Prostate gland (tissue), 2 donors: Measurements from ENCODE around the gene MLLT6. TPM values are rescaled to one million over a fixed set of nuclear protein-coding genes. Genes with fewer than 3 reads are reported as not detected.
A peak's percentile ranks its signal among the peaks of the same experiment; 100 is the strongest.

Experiments used
- DNase-seq: peaks from one replicate; pipeline ENCODE4 v3.0.0-alpha.2; 2019; ENCODE audit warnings: low spot score
- H3K27ac ChIP-seq, 2 donors: fragments of 200-600 bp; sonication (generic); 2 replicates each; pipeline ENCODE4 v1.5.1; 2017 to 2019
- H3K27me3 ChIP-seq: fragments of 200-600 bp; sonication (generic); replicated peaks from 2 replicates; pipeline ENCODE4 v1.5.1; 2019; ENCODE audit not compliant: insufficient read depth
- H3K36me3 ChIP-seq, 2 donors: fragments of 200-600 bp; sonication (generic); 1 replicate in 1 of 2; 2 replicates in 1 of 2; pipeline versions ENCODE4 v1.5.1 to v1.8.1; 2017 to 2019
- H3K4me1 ChIP-seq: fragments of 200-600 bp; sonication (generic); replicated peaks from 2 replicates; pipeline ENCODE4 v1.5.1; 2019
- H3K4me3 ChIP-seq, 2 donors: fragments of 200-600 bp; sonication (generic); 2 replicates each; pipeline ENCODE4 v1.5.1; 2017 to 2019
- H3K9me3 ChIP-seq: fragments of 200-600 bp; sonication (generic); 2 replicates; pipeline ENCODE4 v1.5.1; 2017
- POLR2A ChIP-seq: fragments of 450-650 bp; IDR thresholded peaks from one replicate; pipeline ENCODE4 v1.6.1; 2016; ENCODE audit warnings: antibody characterized with exemption, mild to moderate bottlenecking
- POLR2AphosphoS5 ChIP-seq: sonication (generic); formaldehyde crosslinking; IDR thresholded peaks from one replicate; pipeline ENCODE4 v1.6.1; 2017; ENCODE audit warnings: antibody characterized with exemption
- whole genome bisulfite sequencing: methylation state at CpG from one replicate; pipeline ENCODE4 v1.1.5; 2018; 5-methylcytosine and 5-hydroxymethylcytosine counted together
- intact Hi-C: fragments of 100-400 bp; cut with DNase I; formaldehyde crosslinking; loops from one replicate; pipeline ENCODE4 v1.14.2; 2022
- total RNA-seq, 2 donors: library from RNA; depleted of rRNA; stranded (reverse); fragments of >200 nt; gene quantifications; one replicate each; pipeline ENCODE4 v1.1.0, GENCODE V29; 2016
- TF ChIP-seq, protein P1 (sequence below), 4 experiments: fragments of 200-600 bp in 2 of 4; fragments of 450-650 bp in 2 of 4; sonication (generic) in 2 of 4; IDR thresholded peaks; 1 replicate in 3 of 4; 2 replicates in 1 of 4; pipeline ENCODE4 v1.5.1; 2016 to 2019; ENCODE audit warnings: antibody characterized with exemption in 4 of 4, mild to moderate bottlenecking in 2 of 4, moderate library complexity in 2 of 4

MLLT6 gene
- total RNA-seq, 2 donors from 2014 or later, result 69.1 to 142 TPM

DNA sequence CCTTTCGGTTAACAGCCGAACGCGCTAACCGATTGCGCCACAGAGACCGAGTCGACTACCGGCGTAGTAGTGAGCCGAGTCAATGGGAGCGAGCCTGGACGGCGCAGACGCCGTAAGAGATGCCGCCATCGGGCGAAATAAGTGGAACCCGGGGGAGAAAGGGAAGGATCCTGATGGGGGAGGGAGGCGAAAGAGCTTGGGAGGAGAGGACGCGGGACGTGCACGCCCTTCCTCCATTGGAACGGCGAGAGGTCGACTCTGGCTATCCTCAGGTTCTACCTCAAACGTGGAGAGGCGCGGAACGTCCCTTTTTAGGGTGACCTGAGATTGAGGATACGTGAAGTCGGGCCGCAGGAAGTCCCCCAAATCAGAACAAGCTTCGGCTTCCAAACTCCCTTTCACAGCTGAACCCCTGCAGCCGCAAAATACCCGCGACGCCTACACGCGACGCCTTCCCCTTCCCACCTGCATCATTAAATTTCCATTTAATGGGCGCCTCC is 46.8 kb downstream of the MLLT6 start:
- peak; percentile 79 for DNase-seq
- Histone ChIP-seq H3K27ac (peak overlapping the region; percentile 76 to 95), H3K36me3 (peaks cover 0 to 8% of the 10 kb centered on the region in 2 donors), H3K27me3 (no peaks in the 10 kb centered on the region), H3K4me3 (peak overlapping the region; percentile 90 to 99), H3K4me1 (peaks cover 8% of the 10 kb centered on the region), H3K9me3 (no peaks in the 10 kb centered on the region)
- TF ChIP-seq, protein P1, sequence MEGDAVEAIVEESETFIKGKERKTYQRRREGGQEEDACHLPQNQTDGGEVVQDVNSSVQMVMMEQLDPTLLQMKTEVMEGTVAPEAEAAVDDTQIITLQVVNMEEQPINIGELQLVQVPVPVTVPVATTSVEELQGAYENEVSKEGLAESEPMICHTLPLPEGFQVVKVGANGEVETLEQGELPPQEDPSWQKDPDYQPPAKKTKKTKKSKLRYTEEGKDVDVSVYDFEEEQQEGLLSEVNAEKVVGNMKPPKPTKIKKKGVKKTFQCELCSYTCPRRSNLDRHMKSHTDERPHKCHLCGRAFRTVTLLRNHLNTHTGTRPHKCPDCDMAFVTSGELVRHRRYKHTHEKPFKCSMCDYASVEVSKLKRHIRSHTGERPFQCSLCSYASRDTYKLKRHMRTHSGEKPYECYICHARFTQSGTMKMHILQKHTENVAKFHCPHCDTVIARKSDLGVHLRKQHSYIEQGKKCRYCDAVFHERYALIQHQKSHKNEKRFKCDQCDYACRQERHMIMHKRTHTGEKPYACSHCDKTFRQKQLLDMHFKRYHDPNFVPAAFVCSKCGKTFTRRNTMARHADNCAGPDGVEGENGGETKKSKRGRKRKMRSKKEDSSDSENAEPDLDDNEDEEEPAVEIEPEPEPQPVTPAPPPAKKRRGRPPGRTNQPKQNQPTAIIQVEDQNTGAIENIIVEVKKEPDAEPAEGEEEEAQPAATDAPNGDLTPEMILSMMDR (IDR thresholded peaks at IDR 0.05), result no peak
- TF ChIP-seq POLR2AphosphoS5, result peak; percentile 73
- TF ChIP-seq POLR2A, result no peak
- 1% methylated on average over 44 of the region's 44 CpGs for WGBS
- intact Hi-C loops, result loop anchor here (5.0 kb wide), 1 partner anchor 45 kb away; the partner anchor contains the start of gene PIP4K2B

DNA sequence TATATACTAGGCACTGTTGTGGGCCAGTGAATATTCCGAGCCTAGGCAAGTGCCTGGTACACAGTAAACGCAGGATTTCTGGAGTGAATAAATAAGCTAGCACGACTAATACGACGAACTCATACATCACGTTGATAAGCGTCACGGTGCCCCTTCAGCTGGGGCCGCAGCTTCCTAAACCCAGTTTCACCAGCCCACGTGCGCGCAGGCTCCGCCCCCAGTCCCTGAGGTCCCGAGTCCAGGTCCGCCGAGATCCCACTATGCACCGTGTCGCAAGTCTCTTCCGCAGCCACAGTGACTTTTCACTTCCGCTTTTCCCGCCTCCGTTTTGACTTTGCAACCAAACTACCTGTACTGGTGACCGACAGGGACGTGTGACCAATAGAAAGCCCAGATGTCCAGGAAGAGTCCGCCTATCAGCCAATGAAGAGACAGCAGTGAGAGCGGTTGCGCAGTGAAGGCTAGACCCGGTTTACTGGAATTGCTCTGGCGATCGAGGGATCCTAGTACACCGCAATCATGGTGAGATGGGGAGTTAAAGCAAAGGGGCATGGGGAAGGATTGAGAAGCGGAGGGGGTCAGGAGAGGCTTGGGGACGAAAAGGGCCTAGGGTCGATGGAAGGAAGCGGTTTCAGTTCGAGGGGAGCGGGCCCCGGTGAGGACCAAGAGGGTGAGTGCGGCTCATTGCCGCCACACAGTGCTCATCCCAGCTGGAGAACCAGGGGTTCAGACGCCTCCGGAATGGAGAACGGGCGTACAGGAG is 47.4 kb downstream of the MLLT6 start, which contains the start of gene PSMB3:
Gene PSMB3, plus strand, starts transcription at position 434 of the 763 bp plus-strand sequence. Its CDS starts 86 bp downstream, at position 520.
- H3K27me3 ChIP-seq, result no peaks in the 10 kb centered on the region
- H3K27ac ChIP-seq, result peak within 1 kb of the TSS; percentile 76 to 95
- DNase-seq, result peak; percentile 99
- WGBS, result under 1% methylated on average over 44 of the region's 44 CpGs
- H3K9me3 ChIP-seq, result no peaks in the 10 kb centered on the region
- H3K4me3 ChIP-seq, result peak within 1 kb of the TSS; percentile 90 to 99
- peaks cover 0 to 8% of the 10 kb centered on the region in 2 donors for H3K36me3 ChIP-seq
- peaks cover 8% of the 10 kb centered on the region for H3K4me1 ChIP-seq
- intact Hi-C loops, result loop anchor here (5.0 kb wide), 1 partner anchor 45 kb away; the partner anchor contains the start of gene PIP4K2B
- TF ChIP-seq POLR2AphosphoS5 (peak; percentile 99), POLR2A (peak; percentile 11)
- TF ChIP-seq, protein P1 (IDR thresholded peaks at IDR 0.05), result peak in 1 of 4 experiments; percentile 22

DNA sequence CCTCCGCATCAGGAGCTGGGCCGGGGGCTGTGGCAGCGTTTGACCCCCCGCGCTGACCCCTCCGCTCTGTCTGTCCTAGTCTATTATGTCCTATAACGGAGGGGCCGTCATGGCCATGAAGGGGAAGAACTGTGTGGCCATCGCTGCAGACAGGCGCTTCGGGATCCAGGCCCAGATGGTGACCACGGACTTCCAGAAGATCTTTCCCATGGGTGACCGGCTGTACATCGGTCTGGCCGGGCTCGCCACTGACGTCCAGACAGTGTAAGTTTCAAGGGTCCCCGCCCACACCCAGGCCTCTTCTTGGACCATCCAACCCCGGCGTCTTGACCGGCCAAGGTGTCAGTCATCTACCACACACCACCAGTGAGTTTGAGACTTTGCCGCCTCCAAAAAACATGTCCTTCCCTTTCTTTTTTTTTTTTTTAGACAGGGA is 48.0 kb downstream of the MLLT6 start:
- Histone ChIP-seq H3K36me3 (peaks cover 0 to 8% of the 10 kb centered on the region in 2 donors), H3K27ac (peak overlapping the region; percentile 76 to 95), H3K27me3 (no peaks in the 10 kb centered on the region), H3K4me3 (peak overlapping the region; percentile 90 to 99), H3K4me1 (peaks cover 8% of the 10 kb centered on the region), H3K9me3 (no peaks in the 10 kb centered on the region)
- TF ChIP-seq POLR2AphosphoS5 (no peak), POLR2A (no peak)
- TF ChIP-seq, protein P1 (IDR thresholded peaks at IDR 0.05), result no peak
- intact Hi-C loops, result loop anchor here (5.0 kb wide), 1 partner anchor 44 kb away; the partner anchor contains the start of gene PIP4K2B
- DNase-seq, result no peak
- WGBS, result 6% methylated on average over 22 of the region's 22 CpGs

DNA sequence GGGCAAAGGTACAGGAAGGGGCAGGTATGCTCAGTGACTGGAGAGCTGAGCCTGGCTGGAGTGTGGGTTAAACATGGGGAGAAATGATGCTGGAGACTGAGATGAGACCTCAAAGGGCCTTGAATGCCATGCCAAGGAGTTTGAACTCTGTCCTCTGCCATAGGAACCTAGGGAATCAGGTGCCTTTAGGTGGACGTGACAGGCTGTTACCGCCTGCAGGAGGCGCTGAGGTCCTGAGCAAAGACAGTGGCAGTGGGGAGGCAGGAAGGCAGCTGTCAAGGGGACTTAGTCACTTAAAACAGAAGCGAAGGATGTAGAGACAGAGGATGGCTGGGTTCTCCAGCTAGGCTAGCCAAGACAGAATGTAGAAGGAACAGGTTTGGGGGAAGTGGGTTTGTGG is 56.5 kb downstream of the MLLT6 start:
- no peaks in the 10 kb centered on the region for H3K4me1 ChIP-seq
- H3K9me3 ChIP-seq, result no peaks in the 10 kb centered on the region
- WGBS, result 77% methylated on average over 4 of the region's 4 CpGs
- no peak overlapping the region for H3K4me3 ChIP-seq
- no peaks in the 10 kb centered on the region for H3K27me3 ChIP-seq
- intact Hi-C loops, result no loop called here
- H3K27ac ChIP-seq, result no peak overlapping the region
- peaks cover 0 to 7% of the 10 kb centered on the region in 2 donors for H3K36me3 ChIP-seq
- no peak for DNase-seq
- no peak for TF ChIP-seq POLR2A
- TF ChIP-seq, protein P1 (IDR thresholded peaks at IDR 0.05), result peak in 1 of 4 experiments; percentile 17
- no peak for TF ChIP-seq POLR2AphosphoS5
